K562 (cell line): Measurements from ENCODE around the gene CLCN4. TPM values are rescaled to one million over a fixed set of nuclear protein-coding genes. Genes with fewer than 3 reads are reported as not detected.

ENCODE experiments used
- ATAC-seq: fragments of 200-7000 bp; cut with Tn5 transposase; 3 replicates; pipeline ENCODE4 v1.9.1; 2020; ENCODE audit warnings: moderate library complexity
- BruUV-seq: library from RNA; stranded (reverse); fragments of 400-500 nt; replicated peaks from 2 replicates; lab custom pipeline; 2021; lab: Mats Ljungman, UMichigan
- CTCF ChIA-PET: fragments of 300-600 bp; formaldehyde crosslinking; extraction: SDS; loops from one replicate; lab custom pipeline; 2021; ENCODE audit warnings: low intra/inter-chr PET ratio; lab: Yijun Ruan, JAX
- POLR2A ChIA-PET: fragments of 300-600, 350-650 bp; sonication (Branson Sonifier 250); formaldehyde crosslinking; extraction: SDS; loops from one replicate; lab custom pipeline; 2021; ENCODE audit warnings: antibody characterized with exemption, inconsistent platforms; lab: Yijun Ruan, JAX
- DNase-seq, 4 experiments: peaks; one replicate each; pipeline versions ENCODE4 v3.0.0 to v3.0.0-alpha.2; 2011 to 2018; ENCODE audit warnings: low spot score in 3 of 4, mixed read lengths in 3 of 4; ENCODE audit errors: extremely low read depth in 1 of 4
- FAIRE-seq: peaks from 2 replicates; lab custom pipeline; 2011; peaks lifted over from hg19 to GRCh38; lab: Jason Lieb, UNC
- H2AFZ ChIP-seq: 2 replicates; pipeline ENCODE4 v1.6.0; 2011; ENCODE audit warnings: low read depth, low read length, control low read depth, inconsistent platforms
- H3K27ac ChIP-seq: fragments of 200-600 bp; 3 replicates; pipeline ENCODE4 v1.8.0; 2011; ENCODE audit warnings: low read depth, mild to moderate bottlenecking, control low read depth, inconsistent platforms, low read length, moderate library complexity, mixed read lengths; ENCODE audit errors: extremely low read depth
- H3K27me3 ChIP-seq, 2 experiments: fragments of 300-600 bp in 1 of 2; 2 replicates in 1 of 2; 3 replicates in 1 of 2; pipeline versions ENCODE4 v1.6.0 to v1.8.0; 2011; ENCODE audit warnings: inconsistent platforms in 2 of 2, low read length in 2 of 2, mild to moderate bottlenecking in 1 of 2, mixed read lengths in 1 of 2, moderate library complexity in 1 of 2; ENCODE audit not compliant: control insufficient read depth in 2 of 2, insufficient read depth in 2 of 2
- H3K36me3 ChIP-seq: fragments of 300-600 bp; 3 replicates; pipeline ENCODE4 v1.8.0; 2011; ENCODE audit warnings: mild to moderate bottlenecking, low read length, inconsistent platforms; ENCODE audit not compliant: control insufficient read depth, insufficient read depth
- H3K4me1 ChIP-seq, 2 experiments: fragments of 200-600 bp in 1 of 2; replicated peaks in 1 of 2; 2 replicates in 1 of 2; 3 replicates in 1 of 2; pipeline versions ENCODE4 v1.5.1 to v1.8.0; 2011; ENCODE audit warnings: inconsistent platforms in 2 of 2, low read length in 2 of 2, mild to moderate bottlenecking in 1 of 2, mixed read lengths in 1 of 2, moderate library complexity in 1 of 2; ENCODE audit not compliant: control insufficient read depth in 2 of 2, insufficient read depth in 2 of 2
- H3K4me2 ChIP-seq: 2 replicates; pipeline ENCODE4 v1.6.1; 2011; ENCODE audit warnings: low read length, control low read depth, inconsistent platforms, mixed read lengths; ENCODE audit not compliant: insufficient read depth
- H3K4me3 ChIP-seq: fragments of 200-600 bp; sonication (generic), shearing (Covaris generic); 2 replicates; pipeline ENCODE4 v1.5.1; 2016; ENCODE audit warnings: control low read depth, inconsistent platforms
- H3K79me2 ChIP-seq: fragments of 200-600 bp; 3 replicates; pipeline ENCODE4 v1.8.0; 2011; ENCODE audit warnings: low read length, inconsistent platforms; ENCODE audit not compliant: control insufficient read depth, insufficient read depth
- H3K9ac ChIP-seq, 2 experiments: 2 replicates each; pipeline versions ENCODE4 v1.6.0 to v1.6.1; 2011; ENCODE audit warnings: low read depth in 2 of 2, low read length in 2 of 2, control low read depth in 1 of 2, inconsistent platforms in 1 of 2, mild to moderate bottlenecking in 1 of 2, mixed read lengths in 1 of 2; ENCODE audit not compliant: insufficient read depth in 1 of 2
- H3K9me1 ChIP-seq: one replicate; pipeline ENCODE4 v1.6.0; 2011; ENCODE audit warnings: inconsistent platforms, mild to moderate bottlenecking, low read length, moderate library complexity; ENCODE audit not compliant: control insufficient read depth, insufficient read depth
- H3K9me3 ChIP-seq: replicated peaks from 2 replicates; pipeline ENCODE4 v1.5.1; 2011; ENCODE audit warnings: low read depth, low read length, inconsistent platforms; ENCODE audit not compliant: control insufficient read depth, insufficient read depth
- H4K20me1 ChIP-seq: replicated peaks from 2 replicates; pipeline ENCODE4 v1.6.1; 2011; ENCODE audit warnings: low read length, inconsistent platforms, mixed read lengths; ENCODE audit not compliant: control insufficient read depth, insufficient read depth
- KDM5B ChIP-seq: fragments of 200-600 bp; sonication (generic); IDR thresholded peaks from 2 replicates; pipeline ENCODE4 v1.6.1; 2012; ENCODE audit warnings: low read depth, mild to moderate bottlenecking, moderate library complexity, low read length, control low read depth, inconsistent platforms; ENCODE audit not compliant: insufficient replicate concordance
- RHOXF2B ChIP-seq: fragments of 250-450 bp; sonication (Bioruptor Pico); conservative IDR thresholded peaks from 2 replicates; pipeline ENCODE4 v1.5.1; 2021
- XRCC5 ChIP-seq: fragments of 200-400 bp; formaldehyde crosslinking; IDR thresholded peaks from 2 replicates; pipeline ENCODE4 v1.6.1; 2017; ENCODE audit warnings: low read depth, mild to moderate bottlenecking, low read length
- ZKSCAN1 ChIP-seq: fragments of 150-350 bp; IDR thresholded peaks from 2 replicates; pipeline ENCODE4 v1.6.1; 2016; ENCODE audit warnings: low read depth, low read length
- ZNF124 ChIP-seq: sonication (generic); formaldehyde crosslinking; IDR thresholded peaks from 2 replicates; pipeline ENCODE4 v1.8.1; 2022; ENCODE audit warnings: missing genetic modification reagents
- WGBS: fragments of 100-300 bp; shearing (Covaris generic); methylation state at CpG from one replicate; pipeline ENCODE4 v1.1.6; 2016; ENCODE audit warnings: low coverage, mixed read lengths; ENCODE audit not compliant: insufficient coverage; ENCODE audit errors: missing lambda C conversion rate; 5-methylcytosine and 5-hydroxymethylcytosine counted together
- in situ Hi-C: fragments of 300-500 bp; cut with MboI; formaldehyde crosslinking; loops from 4 replicates; pipeline ENCODE4 v1.15.0; 2018; ENCODE audit warnings: inconsistent platforms, mixed read lengths
- intact Hi-C: fragments of 100-400 bp; cut with micrococcal nuclease; formaldehyde crosslinking; loops from 2 replicates; pipeline ENCODE4 v1.14.2; 2022
- polyA plus RNA-seq, 8 experiments: library from polyadenylated mRNA; depleted of rRNA in 4 of 8; stranded (reverse) in 5 of 8; unstranded in 3 of 8; fragments of >200 nt; fragmentation: Nextera tagmentation in 2 of 8; fragmentation: Illumina TruSeq in 1 of 8; extraction: Ambion mirVana in 2 of 8; extraction: Trizol in 1 of 8; gene quantifications; 2 replicates each; pipeline versions ENCODE4 v1.2.1 to v1.2.3, GENCODE V29; 2011 to 2014; ENCODE audit warnings: inconsistent platforms in 1 of 8, missing spikeins in 1 of 8
- total RNA-seq, 7 experiments: library from RNA; depleted of rRNA in 6 of 7; stranded (reverse); fragments of >200 nt in 6 of 7; fragmentation: Illumina TruSeq in 2 of 7; extraction: Trizol in 2 of 7; gene quantifications; 2 replicates each; pipeline versions ENCODE4 v1.2.1 to v1.2.3, GENCODE V29; 2011 to 2021; ENCODE audit warnings: low replicate concordance in 1 of 7
- TF ChIP-seq, protein P1 (sequence below): sonication (generic); formaldehyde crosslinking; IDR thresholded peaks from 2 replicates; pipeline ENCODE4 v1.8.0; 2022; ENCODE audit warnings: mild to moderate bottlenecking, low read depth, missing genetic modification reagents

Gene CLCN4
- total and polyA plus RNA-seq, 9 of the 15 experiments (the other 6 are each of a cell fraction or from before 2014, with no cell fraction given) = 0.03 to 0.24 (median 0.10) TPM; not detected in 1

DNA sequence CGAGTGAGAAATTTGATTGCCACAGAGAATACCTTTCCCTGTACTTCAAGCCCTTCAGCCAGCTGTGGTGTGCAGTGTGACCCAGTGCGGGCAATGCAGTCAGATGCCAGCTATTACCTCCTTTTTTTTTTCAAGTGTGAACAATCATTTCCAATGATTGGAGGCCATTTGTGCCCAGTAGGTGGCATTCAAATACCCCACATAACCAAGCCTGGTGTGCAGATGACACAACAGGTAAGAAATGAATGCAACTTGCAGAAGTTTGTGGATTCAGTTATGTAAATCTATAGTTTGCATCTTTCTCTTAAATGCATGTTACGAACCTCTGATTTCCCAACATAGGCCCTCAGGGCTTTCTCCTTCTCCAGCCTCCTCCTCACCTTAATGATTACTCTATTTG lies 98.0 kb downstream of the CLCN4 start:
- FAIRE-seq (no peak), ATAC-seq (no peak), DNase-seq (no peak)
- H3K79me2 ChIP-seq = no peaks in the 10 kb centered on the region
- H3K9me1 ChIP-seq = no peaks in the 10 kb centered on the region
- no TSS peak for BruUV-seq
- WGBS = 0% methylated on average over 3 of the region's 3 CpGs
- no peak overlapping the region for H3K9ac ChIP-seq
- POLR2A ChIA-PET = no interaction called here
- H3K36me3 ChIP-seq = no peaks in the 10 kb centered on the region
- H3K27ac ChIP-seq = no peak overlapping the region
- in situ Hi-C loops = no loop called here
- TF ChIP-seq XRCC5 (no peak), ZNF124 (CRISPR knock-in tag) (no peak), ZKSCAN1 (no peak), RHOXF2B (CRISPR knock-in tag) (no peak)
- TF ChIP-seq, protein P1, sequence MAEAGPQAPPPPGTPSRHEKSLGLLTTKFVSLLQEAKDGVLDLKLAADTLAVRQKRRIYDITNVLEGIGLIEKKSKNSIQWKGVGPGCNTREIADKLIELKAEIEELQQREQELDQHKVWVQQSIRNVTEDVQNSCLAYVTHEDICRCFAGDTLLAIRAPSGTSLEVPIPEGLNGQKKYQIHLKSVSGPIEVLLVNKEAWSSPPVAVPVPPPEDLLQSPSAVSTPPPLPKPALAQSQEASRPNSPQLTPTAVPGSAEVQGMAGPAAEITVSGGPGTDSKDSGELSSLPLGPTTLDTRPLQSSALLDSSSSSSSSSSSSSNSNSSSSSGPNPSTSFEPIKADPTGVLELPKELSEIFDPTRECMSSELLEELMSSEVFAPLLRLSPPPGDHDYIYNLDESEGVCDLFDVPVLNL (CRISPR knock-in tag) = no peak
- H2AFZ ChIP-seq = no peak overlapping the region
- no peaks in the 10 kb centered on the region for H3K9me3 ChIP-seq
- intact Hi-C loops = no loop called here
- CTCF ChIA-PET = no interaction called here
- no peaks in the 10 kb centered on the region for H4K20me1 ChIP-seq
- H3K27me3 ChIP-seq = no peaks in the 10 kb centered on the region; a peak in 1 of 5 replicates
- no peaks in the 10 kb centered on the region for H3K4me1 ChIP-seq
- no peak overlapping the region for H3K4me3 ChIP-seq
- H3K4me2 ChIP-seq = no peak overlapping the region

DNA sequence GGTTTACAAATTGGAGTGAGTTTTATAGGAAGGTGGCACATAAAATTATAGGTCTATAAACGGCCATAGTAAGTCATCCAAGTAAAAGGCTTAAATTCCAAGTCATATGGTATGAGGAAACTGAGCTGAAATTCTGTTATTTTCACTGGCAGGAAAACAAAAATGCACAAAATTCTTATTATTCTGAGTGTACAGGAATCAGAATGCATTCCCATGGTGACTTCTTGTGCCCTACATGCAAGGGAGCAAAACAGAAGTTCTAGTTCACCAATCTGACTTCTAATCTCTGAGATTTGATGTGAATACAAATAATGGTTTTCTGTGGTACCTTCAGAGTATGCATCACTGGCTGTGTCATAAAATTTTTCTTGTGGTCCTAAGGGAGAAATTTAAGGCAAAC lies 102.9 kb downstream of the CLCN4 start:
- Histone ChIP-seq H2AFZ (no peak overlapping the region), H3K4me2 (no peak overlapping the region), H4K20me1 (no peaks in the 10 kb centered on the region), H3K79me2 (no peaks in the 10 kb centered on the region), H3K27ac (no peak overlapping the region), H3K9me1 (no peaks in the 10 kb centered on the region), H3K9ac (no peak overlapping the region), H3K36me3 (no peaks in the 10 kb centered on the region), H3K4me1 (no peaks in the 10 kb centered on the region), H3K9me3 (no peaks in the 10 kb centered on the region), H3K27me3 (no peaks in the 10 kb centered on the region), H3K4me3 (no peak overlapping the region)
- intact Hi-C loops = no loop called here
- ATAC-seq (no peak), FAIRE-seq (no peak), DNase-seq (no peak)
- in situ Hi-C loops = no loop called here
- TF ChIP-seq KDM5B = no peak
- ChIA-PET POLR2A (no interaction called here), CTCF (no interaction called here)
- 0% methylated on average over 1 of the region's 1 CpG for WGBS
- BruUV-seq = no TSS peak
